Renal cortex interstitium (tissue), 11 donors: ENCODE data around the gene GZMB. TPM values are rescaled to one million over a fixed set of nuclear protein-coding genes. Genes with fewer than 3 reads are reported as not detected.

Experiments used
- DNase-seq, 11 donors: peaks; one replicate each; pipeline ENCODE4 v3.0.0-alpha.2; 2013; ENCODE audit warnings: low read depth in 9 of 11, low spot score in 4 of 11; ENCODE audit errors: extremely low read depth in 1 of 11
- polyA plus RNA-seq, 3 donors: library from polyadenylated mRNA; unstranded; fragments of 120-200 nt; gene quantifications; one replicate each; pipeline ENCODE4 v1.2.1, GENCODE V29; 2013; ENCODE audit not compliant: insufficient read length in 3 of 3

Gene GZMB
- polyA plus RNA-seq, 3 donors = 0.60 to 1.2 TPM; not detected in 1

DNA sequence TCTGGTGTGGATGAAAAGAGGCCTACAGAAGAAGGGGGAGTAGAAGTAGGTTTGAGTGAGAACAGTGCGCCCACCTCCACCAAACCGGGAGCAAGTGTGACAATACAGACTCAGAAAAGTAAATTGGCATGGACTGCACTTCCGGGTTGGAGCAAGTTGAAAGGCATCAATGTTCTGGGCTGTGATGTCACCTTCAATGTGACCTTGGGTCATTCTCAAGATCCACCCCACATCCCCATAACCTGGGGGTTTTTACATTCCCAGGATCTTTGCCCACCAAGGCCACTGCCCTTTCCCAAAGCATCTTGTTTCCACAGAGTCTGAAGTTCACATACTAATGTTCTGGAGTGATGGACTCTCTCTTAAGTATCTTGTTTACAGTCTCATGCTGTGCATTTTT is 5.3 kb upstream of the GZMB start:
- no peak for DNase-seq

DNA sequence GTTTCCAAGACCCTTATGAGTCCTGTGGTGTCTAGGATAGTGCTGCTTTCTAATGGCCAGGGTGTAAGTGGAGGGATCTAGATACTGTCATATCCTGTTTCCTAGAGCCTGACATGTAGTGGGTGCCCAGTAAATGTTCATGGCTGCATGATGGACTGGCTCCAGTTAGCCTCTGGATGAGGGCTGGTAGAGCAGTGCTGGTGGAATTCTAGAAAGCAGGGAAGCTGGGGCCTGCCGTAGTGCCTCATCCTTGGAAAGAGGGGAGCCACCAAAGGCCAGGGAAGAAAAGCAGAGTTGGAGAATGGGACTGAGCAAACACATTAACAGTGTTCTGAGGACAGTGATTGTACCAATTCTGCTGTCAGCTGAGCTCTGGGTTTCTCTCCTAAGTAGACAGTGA is 637 bp downstream of the GZMB start:
- no peak for DNase-seq

DNA sequence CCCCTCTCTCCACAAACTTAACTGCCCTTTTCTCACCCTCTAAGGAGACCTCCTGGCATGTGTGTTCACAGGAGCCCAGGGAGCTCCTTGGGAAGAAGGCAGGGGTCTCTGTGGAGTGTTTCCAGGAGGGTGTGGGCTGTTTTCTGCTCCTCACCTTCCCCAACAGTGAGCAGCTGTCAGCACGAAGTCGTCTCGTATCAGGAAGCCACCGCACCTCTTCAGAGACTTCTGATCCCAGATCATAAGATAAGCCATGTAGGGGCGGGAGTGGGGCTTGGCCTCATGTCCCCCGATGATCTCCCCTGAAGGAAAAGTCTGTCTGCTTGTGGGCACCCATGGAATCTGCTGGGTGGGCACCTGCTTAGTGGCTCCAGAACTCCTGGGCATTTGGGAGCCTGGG is 1.2 kb downstream of the GZMB start:
- DNase-seq = no peak

DNA sequence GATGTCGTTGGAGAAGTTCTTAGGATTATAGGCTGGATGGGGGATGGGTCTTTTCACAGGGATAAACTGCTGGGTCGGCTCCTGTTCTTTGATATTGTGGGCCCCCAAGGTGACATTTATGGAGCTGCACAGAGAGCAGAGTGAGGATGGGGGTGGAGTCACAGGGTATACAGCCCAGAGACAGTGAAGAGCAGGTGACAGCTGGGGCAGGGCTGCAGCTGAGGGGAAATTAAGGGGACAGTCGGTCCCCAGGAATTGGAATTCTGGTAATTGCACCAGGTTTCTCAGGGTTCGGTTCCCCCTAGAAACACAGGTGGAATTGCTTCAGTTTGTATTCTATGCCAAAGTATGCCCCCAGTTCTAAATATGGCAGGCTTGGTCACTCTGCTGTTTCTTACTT is 1.7 kb downstream of the GZMB start:
- DNase-seq = no peak

DNA sequence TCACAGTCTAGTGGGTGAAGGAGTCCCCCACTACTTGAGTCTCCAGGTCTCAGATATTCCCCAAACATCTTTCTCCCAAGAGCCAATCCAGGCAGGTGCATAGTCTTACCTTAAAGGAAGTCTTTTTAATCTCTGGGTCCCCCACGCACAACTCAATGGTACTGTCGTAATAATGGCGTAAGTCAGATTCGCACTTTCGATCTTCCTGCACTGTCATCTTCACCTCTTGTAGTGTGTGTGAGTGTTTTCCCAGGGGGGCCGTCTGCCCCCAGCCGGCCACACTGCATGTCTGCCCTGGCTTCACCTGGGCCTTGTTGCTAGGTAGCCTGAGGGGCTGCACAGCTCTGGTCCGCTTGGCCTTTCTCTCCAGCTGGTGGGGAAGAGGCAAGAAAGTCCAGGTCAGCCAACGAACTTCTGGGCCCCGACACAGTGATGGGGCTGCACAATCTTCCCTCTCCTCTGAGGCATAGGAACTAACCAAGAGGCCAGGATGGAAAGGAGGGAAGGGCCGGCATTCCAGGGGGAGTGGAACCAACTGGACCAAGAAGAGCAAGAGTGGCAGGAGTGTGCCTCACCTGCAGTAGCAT is 2.1 kb downstream of the GZMB start:
- no peak for DNase-seq

DNA sequence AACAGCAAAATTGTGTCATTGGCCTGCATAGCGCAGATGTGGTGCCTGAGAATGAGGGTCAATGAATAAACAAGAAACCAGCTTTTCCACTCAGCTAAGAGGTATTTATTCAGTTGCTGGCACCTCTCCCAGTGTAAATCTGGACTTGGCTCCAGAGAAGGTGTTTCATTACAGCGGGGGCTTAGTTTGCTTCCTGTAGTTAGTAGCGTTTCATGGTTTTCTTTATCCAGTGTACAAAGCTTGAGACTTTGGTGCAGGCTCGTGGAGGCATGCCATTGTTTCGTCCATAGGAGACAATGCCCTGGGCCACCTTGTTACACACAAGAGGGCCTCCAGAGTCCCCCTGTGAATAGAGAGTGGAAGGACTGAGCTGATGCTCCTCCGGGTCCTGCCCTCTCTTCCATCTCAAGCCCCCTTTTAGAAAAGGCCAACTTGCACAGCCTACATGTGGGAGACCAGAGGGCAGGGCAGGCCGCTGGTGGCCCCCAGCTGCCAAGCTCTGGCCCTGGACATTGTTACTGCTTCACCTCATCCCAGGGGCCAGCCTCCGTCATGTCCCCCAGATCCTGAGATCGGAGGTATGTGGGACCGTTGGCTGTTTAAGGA is 3.0 kb downstream of the GZMB start:
- DNase-seq = peak in 5 of 11 donors; percentile 3 to 18 (median 11)

DNA sequence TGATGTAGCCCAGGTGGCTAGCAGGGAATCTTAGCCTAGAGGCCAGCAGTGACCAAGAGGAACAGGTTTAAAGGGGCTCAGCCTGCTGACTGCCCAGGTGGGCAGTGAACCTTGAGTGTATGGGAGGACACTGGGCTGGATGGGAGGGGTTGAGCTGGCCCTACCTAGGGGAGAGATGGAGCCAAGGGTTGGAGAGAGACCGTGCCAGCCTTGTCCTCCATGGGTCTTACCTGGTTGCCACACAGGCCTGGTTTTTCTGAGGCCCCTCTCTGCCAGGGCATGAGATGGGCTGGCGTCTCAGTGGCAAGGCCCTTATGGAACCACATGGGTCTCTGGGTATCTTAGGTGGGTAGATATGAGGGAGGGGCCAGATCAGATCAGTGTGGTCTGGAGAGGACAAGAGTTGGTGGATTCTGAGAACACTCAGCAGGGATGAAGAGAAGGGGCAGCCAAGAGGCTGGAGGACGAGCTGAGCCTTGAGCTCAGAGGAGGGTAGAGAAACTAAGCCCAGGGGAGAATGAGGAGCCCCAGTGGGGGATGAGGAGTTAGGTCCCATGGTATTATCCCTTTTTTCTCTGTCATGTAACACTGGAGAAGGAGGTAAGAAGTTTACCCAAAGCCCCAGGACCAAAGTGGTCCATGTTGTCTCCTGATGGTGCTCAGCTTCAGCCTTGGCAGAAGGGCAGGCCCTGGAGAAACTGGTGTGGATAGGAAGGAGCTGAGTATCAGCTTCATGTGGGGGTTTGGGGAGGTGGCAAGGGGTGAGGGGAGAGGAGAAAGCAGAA is 3.7 kb downstream of the GZMB start:
- DNase-seq = no peak

DNA sequence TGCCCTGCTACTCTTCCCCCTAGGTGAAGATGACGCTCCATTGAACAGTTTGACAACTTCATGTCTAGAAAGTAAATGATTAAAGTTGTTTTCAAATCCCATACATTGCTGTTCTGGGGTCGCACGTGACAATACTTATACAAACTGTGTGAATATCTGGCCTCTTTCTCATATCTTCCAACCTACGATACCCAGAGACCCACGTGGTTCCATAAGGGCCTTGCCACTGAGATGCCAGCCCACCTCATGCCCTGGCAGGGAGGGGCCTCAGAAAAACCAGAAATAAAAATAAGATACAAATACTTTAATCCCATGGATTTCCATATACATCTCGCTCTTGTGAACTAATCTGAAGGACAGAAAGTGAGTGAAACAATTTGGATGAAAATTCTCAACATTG is 4.5 kb downstream of the GZMB start:
- no peak for DNase-seq

DNA sequence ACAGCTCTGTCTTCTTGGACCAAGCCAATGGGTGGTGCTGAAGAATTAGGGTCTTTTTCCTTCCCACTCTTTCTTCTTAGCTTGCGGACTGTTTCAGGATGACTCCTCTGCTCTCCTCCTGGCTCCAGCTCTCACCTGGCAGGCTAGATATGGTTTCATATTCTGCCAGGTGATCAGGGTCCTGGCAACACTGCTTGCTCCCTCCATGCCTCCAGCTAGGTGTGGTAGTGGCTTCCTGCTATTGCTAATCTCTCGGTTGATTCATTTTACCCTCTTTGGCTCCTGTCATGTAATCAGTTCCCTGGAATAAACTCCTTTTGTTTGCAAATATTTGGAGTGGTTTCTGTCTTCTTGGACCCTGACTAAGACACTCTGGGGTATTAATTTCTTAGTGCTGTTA is 20.2 kb downstream of the GZMB start:
- no peak for DNase-seq

DNA sequence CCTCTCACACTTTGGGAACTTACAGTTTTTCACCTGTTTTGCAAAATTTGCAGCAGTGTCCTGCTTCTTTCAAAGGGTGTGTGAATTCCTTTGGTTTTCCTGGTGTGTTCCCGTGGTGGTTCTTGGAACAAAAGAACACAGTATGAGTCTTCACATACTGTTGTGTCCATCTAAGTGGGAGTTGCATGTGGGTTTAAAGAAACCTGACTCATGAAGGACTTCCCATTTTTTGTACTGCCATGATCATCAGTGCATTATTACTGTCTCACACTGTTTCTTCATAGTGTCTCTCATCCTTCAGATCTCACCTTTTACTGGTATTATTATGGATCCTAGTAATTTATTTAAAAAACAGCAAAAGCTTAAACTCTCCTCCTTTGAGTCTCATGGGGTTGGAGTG is 20.7 kb downstream of the GZMB start:
- no peak for DNase-seq

DNA sequence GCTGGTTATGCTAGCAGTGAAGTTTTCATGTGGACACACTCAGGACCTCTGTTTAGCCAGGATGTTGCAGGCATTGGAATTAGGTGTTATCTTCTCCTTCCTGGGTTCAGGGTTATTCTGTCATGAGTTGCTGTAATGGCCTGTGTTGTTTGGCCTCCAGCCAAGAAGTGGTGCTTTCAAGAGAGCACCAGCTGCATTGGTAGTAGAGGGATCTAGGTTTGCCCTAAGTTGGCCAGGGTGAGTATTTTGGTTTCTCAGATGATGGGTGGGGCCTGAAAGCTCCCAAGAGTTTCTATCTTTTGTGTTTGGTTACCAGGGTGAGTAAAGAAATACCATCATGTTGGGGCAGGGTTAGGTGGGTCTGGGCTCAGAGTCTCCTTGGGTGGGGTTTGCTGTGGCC is 21.8 kb downstream of the GZMB start:
- DNase-seq = peak in 1 of 11 donors; percentile 2

DNA sequence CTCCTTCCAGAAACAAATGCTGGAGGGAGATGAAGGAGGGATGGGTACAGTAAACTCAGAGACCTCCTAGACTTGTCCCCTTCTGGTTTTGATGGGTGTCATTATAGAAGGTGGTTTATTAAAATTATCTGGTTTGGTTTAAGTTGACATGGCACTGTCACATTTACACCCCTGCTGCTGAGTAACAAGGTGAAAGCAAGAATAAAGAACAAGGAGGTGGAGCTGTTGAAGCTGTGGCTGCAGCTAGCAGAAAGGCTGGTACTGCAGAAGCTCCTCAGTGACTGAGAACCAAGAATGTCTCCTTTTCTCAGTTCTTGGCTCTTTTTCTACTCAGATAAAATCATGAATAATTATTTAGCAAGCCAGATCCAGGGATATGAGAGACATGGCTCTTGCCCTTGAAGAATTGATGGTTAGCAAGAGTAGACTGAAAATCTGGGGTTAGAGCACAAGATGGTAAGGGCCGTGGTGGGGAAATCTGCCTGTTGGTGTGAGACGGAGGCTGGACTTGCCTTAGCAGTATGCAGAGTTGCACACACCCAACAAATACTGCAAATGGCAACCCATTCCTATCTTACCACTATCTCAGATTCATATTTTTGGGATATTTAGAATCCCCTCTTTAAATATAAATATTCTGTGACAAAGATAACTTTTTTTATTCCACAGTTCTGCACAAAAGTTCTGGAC is 24.2 kb downstream of the GZMB start, which contains the start of gene GZMH:
TSS of gene GZMH (minus strand) at position 31 of the 690 bp plus-strand sequence. CDS start 72 bp downstream, outside the sequence.
- no peak for DNase-seq

DNA sequence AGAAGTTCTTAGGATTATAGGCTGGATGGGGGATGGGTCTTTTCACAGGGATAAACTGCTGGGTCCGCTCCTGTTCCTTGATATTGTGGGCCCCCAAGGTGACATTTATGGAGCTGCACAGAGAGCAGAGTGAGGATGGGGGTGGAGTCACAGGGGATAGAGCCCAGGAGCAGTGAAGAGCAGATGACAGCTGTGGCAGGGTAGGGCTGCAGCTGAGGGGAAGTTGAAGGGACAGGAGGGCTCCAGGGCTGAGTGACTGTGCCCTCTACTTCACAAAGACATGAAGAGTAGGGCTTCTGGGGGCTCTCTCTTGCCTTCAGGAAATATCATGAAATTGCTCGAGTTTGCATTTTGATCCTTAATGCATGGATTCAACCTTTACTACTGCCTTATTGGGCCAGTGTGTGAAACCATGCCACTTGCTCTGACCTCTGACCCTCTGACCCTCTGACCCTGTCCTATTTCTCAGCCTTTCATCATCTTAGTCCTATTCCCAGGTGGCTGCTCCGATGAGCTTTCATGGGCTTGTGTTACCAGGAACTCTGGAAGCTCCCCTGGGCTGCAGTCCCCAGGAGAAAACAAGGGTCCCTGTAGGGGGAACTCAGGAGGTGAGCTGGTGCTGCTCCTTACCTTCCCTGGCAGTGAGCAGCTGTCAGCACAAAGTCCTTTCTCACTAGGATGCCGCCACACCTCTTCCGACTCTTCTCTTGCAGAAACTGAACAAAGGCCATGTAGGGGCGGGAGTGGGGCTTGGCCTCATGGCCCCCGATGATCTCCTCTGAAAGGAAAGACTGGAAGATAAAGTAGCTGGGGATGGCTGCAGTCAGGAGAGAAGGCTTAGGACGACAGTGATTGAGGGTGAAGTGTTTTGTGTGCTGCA is 26.1 kb downstream of the GZMB start:
- no peak for DNase-seq

DNA sequence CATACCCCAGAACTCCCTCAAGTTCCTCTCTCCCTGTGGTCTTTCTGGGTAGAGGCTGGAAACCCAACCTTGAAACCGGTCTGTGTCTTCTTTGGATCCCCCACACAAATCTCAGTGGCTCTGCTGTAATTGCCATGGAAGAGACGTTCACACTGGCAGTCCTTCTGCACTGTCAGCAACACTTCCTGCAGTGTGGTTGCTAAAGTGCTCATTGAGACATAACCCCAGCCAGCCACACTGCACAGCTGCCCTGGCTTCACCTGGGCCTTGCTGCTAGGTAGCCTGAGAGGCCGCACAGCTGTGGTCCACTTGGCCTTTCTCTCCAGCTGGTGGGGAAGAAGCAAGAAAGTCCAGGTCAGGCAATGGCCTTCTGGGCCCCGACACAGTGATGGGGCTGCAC is 26.9 kb downstream of the GZMB start:
- no peak for DNase-seq

DNA sequence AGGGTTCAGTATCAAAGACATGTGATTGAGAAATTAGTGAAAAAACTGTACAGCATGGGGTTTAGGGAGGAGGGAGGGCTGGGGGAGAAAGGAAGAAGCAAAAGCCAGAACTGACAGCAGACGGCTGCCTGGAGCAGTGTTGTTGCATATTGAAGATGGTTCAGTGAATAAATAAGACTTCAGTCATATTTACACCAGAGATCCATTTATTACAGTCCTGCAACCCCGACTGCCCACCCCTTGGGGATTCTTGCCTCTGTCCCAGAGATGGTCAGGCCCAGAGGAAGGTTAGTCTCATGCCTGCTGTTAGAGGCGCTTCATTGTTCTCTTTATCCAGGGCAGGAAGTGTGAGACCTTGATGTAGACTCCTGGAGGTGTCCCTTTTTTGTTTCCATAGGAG is 27.7 kb downstream of the GZMB start:
- no peak for DNase-seq

DNA sequence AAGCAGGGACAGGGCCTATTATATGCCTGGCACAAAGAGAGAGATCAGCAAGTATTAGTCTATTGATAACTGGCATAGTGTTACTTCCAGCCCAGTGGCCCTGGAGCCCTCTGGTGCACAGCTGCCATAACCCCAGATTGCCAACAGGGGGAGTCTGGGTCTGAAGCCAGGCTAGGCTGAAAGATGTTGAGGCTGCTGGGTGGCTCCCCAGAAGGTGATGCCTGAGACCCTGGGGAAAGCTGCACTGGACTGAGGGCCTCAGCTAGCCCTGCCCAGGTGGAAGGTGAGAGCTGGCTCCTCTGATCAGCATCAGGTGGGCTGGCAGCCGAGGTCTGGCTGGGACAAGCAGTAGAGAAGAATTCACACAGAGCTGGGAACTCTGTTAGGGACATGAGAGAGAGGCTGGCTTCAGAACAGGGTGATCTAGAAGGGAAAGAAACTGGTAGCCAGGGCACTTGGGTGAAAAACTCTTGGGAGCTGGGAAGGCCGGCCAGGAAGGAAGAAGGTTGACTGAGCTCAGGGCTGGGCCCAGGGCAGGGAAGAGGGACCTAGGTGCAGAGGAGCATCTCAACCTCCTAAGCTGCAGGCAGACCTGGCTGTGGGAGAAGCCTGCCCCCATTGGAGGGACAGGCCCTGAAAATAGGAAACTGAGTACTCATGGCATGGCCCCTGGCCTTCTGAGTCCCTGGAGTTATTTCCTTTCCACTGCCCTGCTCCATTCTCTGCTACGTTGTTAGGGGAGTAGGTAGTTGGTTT is 28.4 kb downstream of the GZMB start:
- DNase-seq = peak in 1 of 11 donors; percentile 1

DNA sequence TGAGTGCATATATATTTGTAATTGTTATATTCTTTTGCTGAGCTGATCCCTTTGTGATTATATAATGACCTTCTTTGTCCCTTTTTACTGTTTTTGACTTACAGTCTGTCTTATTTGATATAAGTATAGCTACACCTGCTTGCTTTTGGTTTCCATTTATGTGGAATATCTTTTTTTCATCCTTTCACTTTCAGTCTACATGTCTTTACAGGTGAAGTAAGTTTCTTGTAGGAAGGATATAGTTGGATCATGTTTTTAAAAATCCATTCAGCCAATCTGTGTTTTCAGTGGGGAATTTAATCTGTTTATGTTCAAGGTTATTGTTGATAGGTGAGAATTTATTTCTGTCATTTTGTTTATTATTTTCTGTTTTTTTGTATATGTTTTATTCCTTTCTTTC is 36.6 kb downstream of the GZMB start:
- no peak for DNase-seq

DNA sequence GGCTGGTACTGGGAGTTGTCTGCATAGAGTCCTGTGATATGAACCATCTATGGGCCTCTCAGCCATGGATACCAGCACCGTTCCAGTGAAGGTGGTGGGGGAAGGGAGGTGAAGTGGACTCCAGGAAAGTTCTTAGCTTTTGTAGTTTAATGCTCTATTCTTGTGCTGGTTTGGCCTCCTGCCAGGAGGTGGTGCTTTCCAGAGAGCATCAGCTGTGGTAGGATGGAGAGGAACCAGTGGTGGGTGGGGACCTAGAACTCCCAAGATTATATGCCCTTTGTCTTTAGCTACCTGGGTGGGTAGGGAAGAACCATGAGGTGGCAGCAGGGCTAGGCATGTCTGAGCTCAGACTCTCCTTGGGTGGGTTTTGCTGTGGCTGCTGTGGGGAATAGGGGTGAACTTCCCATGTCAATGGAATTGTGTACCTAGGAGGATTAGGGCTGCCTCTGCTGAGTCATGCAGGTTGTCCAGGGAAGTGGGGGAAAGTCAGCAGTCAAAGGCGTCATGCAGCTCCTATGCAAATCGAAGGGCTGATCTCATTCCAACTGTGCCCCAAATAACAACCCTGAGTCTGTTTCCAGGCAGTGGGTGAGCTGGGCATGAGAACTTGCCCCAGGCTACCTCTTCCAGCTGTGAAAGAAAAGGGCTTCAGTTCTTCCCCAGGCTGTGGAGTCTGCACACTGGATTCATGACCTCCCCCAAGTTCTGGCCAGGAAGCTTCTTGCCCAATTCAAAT is 38.7 kb downstream of the GZMB start:
- DNase-seq = no peak
